KMS-11 (cell line): Measurements from ENCODE around the gene PRR29.
"Not testable (repeated sequence)": the region's sequence is repeated elsewhere in the genome, so short reads cannot be mapped to it uniquely, and the experiment has no call there.

Experiments used
- H2AFZ ChIP-seq: fragments of 200-600 bp; sonication (generic); 2 replicates; pipeline ENCODE4 v1.6.1; 2016; ENCODE audit warnings: antibody characterized with exemption, mixed run types, low read depth
- H3K27ac ChIP-seq: fragments of 200-600 bp; sonication (generic); 2 replicates; pipeline ENCODE4 v1.6.1; 2016; ENCODE audit warnings: mild to moderate bottlenecking, mixed run types
- H3K27me3 ChIP-seq: fragments of 200-600 bp; sonication (generic); 2 replicates; pipeline ENCODE4 v1.6.1; 2017; ENCODE audit warnings: mild to moderate bottlenecking, low read depth, mixed run types, moderate library complexity; ENCODE audit not compliant: insufficient read depth
- H3K36me3 ChIP-seq: fragments of 200-600 bp; sonication (generic); 2 replicates; pipeline ENCODE4 v1.6.1; 2017; ENCODE audit warnings: mild to moderate bottlenecking, mixed run types; ENCODE audit not compliant: insufficient read depth
- H3K4me1 ChIP-seq: fragments of 200-600 bp; sonication (generic); 2 replicates; pipeline ENCODE4 v1.6.1; 2016; ENCODE audit warnings: mild to moderate bottlenecking, low read depth, mixed run types; ENCODE audit not compliant: poor library complexity, severe bottlenecking
- H3K4me2 ChIP-seq: fragments of 200-600 bp; sonication (generic); 2 replicates; pipeline ENCODE4 v1.7.0; 2016; ENCODE audit warnings: mild to moderate bottlenecking, mixed run types
- H3K4me3 ChIP-seq: fragments of 200-600 bp; sonication (generic); IDR thresholded peaks from 2 replicates; pipeline ENCODE4 v1.6.1; 2017; ENCODE audit warnings: low read depth, low read length, mixed read lengths; ENCODE audit not compliant: insufficient read depth
- H3K79me2 ChIP-seq: fragments of 200-600 bp; sonication (generic); 2 replicates; pipeline ENCODE4 v1.6.1; 2016; ENCODE audit warnings: low read depth, mixed run types; ENCODE audit not compliant: insufficient read depth
- H3K9ac ChIP-seq: fragments of 200-600 bp; sonication (generic); 2 replicates; pipeline ENCODE4 v1.6.1; 2016; ENCODE audit warnings: mild to moderate bottlenecking, mixed run types
- H4K20me1 ChIP-seq: fragments of 200-600 bp; sonication (generic); 2 replicates; pipeline ENCODE4 v1.6.1; 2016; ENCODE audit warnings: mild to moderate bottlenecking, mixed run types; ENCODE audit not compliant: insufficient read depth
- CTCF ChIP-seq: fragments of 200-600 bp; sonication (generic); conservative IDR thresholded peaks from 2 replicates; pipeline ENCODE4 v1.6.1; 2017; ENCODE audit warnings: low read depth, mild to moderate bottlenecking, antibody characterized with exemption, low read length, moderate library complexity, mixed read lengths

The PRR29 gene

GRCh38 chr17:64004903-64005733 is 7.0 kb downstream of the PRR29 start:
- Histone ChIP-seq H3K4me2 (no peak overlapping the region), H3K27ac (no peak overlapping the region), H3K4me3 (no peak overlapping the region), H4K20me1 (no peaks in the 10 kb centered on the region), H3K27me3 (no peaks in the 10 kb centered on the region), H3K36me3 (no peaks in the 10 kb centered on the region), H2AFZ (no peak overlapping the region), H3K79me2 (no peaks in the 10 kb centered on the region), H3K4me1 (peaks cover 7% of the 10 kb centered on the region), H3K9ac (no peak overlapping the region)
- no peak for TF ChIP-seq CTCF

- H4K20me1 ChIP-seq, result no peaks in the 10 kb centered on the region
- H3K4me2 ChIP-seq, result no peak overlapping the region
- H3K4me1 ChIP-seq, result peaks cover 7% of the 10 kb centered on the region
- no peak overlapping the region for H3K27ac ChIP-seq
- H3K36me3 ChIP-seq, result no peaks in the 10 kb centered on the region
- H3K9ac ChIP-seq, result no peak overlapping the region
- TF ChIP-seq CTCF, result no peak
- no peaks in the 10 kb centered on the region for H3K79me2 ChIP-seq
- H2AFZ ChIP-seq, result no peak overlapping the region
- H3K27me3 ChIP-seq, result no peaks in the 10 kb centered on the region
- no peak overlapping the region for H3K4me3 ChIP-seq
Measured at GRCh38 chr17:64005734-64006167, 7.6 kb downstream of the PRR29 start.

- Histone ChIP-seq H2AFZ (no peak overlapping the region), H3K4me1 (peaks cover 7% of the 10 kb centered on the region), H3K36me3 (no peaks in the 10 kb centered on the region), H3K27me3 (no peaks in the 10 kb centered on the region), H3K4me3 (no peak overlapping the region), H3K9ac (no peak overlapping the region), H3K4me2 (no peak overlapping the region), H3K27ac (no peak overlapping the region), H4K20me1 (no peaks in the 10 kb centered on the region), H3K79me2 (no peaks in the 10 kb centered on the region)
- TF ChIP-seq CTCF, result no peak
Measured at GRCh38 chr17:64006361-64007088, 8.4 kb downstream of the PRR29 start.

- H3K4me1 ChIP-seq, H4K20me1 ChIP-seq, H2AFZ ChIP-seq, H3K27me3 ChIP-seq, H3K36me3 ChIP-seq, H3K9ac ChIP-seq, H3K27ac ChIP-seq, H3K4me3 ChIP-seq, H3K4me2 ChIP-seq, H3K79me2 ChIP-seq: not testable (repeated sequence)
Measured at GRCh38 chr17:64007089-64007837, 9.1 kb downstream of the PRR29 start.
